ENCODE measurements around the gene DFFA.

GRCh38 chr1:10495475-10495817 is 23.1 kb upstream of the DFFA start:
- no peak for TF ChIP-seq POLR2A (IDR thresholded peaks at IDR 0.05)
- no peak for TF ChIP-seq POLR2AphosphoS5 (IDR thresholded peaks at IDR 0.05)
